NCI-H2029 treated with DMSO at 0.1 percent for 48 hours (cell line): ENCODE measurements around the gene YIPF2.
"Not testable (repeated sequence)": the region's sequence is repeated elsewhere in the genome, so short reads cannot be mapped to it uniquely, and the experiment has no call there.

Experiments used
- DNase-seq: peaks from one replicate; lab custom pipeline; 2025; lab: John Stamatoyannopoulos, UW

YIPF2 gene

DNA sequence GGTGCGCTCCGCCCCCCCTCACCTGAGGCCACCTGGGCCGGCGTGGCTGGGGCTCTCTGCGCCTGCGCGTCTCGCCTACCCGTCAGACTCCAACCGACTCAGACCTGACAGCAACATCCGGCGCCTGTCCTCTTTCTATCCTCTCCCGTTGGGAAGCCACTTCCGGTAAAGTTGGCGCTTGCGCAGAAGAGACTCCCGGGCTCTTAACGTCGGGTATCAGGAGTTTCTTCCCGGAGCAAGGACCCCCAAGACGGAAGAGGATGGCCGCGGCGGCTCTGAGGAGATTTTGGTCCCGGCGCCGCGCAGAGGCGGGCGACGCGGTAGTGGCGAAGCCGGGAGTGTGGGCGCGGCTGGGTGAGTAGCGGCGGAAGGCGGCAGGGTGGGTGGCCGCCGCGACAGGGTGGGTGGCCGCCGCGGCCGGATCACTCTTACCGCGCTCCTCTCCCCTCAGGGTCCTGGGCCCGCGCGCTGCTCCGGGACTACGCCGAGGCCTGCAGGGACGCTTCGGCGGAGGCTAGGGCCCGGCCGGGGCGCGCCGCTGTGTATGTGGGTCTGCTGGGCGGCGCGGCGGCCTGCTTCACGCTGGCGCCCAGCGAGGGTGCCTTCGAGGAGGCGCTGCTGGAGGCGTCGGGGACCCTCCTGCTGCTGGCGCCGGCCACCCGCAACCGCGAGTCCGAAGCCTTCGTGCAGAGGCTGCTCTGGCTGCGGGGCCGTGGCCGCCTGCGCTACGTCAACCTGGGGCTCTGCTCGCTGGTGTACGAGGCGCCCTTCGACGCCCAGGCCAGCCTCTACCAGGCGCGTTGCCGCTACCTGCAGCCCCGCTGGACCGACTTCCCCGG lies at the start of gene YIPF2, which contains the start of gene TIMM29:
YIPF2 (minus strand) TSS at position 77 of the 839 bp plus-strand sequence. CDS start 229 bp downstream, outside the sequence.
TIMM29 (plus strand) TSS at position 249 of the 839 bp plus-strand sequence; CDS start at position 261, 12 bp downstream.
- peak; percentile 95 for DNase-seq

DNA sequence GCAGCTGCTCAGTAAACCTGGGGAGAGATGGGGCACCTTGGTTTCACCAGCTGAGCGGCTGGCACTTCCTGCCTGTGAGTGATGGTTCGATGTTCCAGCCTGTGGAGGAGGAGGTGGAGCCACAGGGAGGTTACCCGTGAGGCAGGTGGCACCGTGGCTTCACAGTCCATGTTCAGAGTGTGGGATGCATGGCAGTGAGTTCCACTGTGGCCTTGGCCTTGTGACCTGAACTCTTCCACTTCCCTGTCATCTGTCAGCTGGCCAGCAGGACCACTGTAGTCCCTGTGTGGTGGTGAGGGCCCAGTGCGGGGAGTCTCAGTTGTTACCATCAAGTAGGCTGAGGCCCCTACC lies 49.3 kb upstream of the YIPF2 start:
- DNase-seq: no peak

DNA sequence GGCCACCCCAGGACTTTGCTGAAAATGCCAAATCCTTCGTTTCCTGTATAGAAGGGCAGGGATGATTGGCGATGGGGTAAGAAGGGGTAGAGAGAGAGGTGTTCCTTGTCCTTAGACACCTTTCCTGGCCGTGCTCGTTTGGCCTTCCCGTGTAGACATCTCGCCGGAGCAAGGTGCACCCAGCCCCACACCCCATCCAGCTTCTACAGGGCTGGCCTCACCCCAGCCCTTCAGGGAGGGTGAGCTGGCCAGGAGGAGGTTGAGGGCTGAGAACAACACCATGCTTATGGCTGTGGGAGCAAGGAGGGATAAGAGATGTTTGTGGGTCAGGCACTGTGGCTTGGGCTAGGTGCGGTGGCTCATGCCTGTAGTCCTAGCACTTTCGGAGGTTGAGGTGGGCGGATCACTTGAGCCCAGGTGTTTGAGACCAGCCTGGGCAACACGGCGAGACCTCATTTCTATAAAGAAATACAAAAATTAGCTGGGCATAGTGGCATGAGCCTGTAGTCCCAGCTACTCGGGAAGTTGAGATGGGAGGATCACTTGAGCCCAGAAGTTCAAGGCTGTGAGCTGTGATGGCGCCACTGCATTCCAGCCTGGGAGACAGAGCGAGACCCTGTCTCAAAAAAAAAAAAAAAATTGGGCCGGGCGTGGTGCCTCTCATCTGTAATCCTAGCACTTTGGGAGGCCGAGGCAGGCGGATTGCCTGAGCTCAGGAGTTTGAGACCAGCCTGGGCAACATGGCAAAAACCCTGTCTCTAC lies 47.9 kb upstream of the YIPF2 start:
- no peak for DNase-seq

DNA sequence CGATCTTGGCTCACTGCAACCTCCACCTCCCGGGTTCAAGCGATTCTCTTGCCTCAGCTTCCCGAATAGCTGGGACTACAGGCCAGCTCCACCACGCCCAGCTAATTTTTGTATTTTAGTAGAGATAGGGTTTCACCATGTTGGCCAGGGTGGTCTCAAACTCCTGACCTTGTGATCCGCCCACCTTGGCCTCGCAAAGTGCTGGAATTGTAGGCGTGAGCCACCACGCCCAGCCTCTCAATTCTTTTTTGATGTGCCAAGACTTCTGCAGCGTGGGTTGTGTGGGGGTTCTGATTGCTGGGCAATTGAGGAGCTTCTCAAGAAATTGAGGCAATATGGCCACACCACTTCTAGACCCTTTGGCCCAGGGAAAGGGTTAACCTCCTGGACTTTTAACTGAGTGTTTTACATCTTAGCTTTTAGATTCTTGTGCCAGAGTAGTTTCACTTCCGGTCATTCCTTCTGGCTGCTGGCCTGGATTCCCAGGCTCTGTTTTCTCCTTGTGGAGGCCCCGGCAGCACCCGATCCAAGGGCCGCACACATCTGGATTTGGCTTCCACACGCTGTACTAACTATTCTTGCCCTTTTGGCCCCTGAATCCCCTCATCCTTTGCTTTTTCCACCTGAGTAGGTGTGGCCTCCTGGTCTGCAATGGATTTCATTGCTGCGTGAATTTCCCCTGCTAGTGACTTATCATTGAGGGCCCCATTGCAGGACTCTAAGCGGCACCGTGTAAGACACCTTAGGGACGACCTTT lies 47.1 kb upstream of the YIPF2 start:
- DNase-seq: no peak

DNA sequence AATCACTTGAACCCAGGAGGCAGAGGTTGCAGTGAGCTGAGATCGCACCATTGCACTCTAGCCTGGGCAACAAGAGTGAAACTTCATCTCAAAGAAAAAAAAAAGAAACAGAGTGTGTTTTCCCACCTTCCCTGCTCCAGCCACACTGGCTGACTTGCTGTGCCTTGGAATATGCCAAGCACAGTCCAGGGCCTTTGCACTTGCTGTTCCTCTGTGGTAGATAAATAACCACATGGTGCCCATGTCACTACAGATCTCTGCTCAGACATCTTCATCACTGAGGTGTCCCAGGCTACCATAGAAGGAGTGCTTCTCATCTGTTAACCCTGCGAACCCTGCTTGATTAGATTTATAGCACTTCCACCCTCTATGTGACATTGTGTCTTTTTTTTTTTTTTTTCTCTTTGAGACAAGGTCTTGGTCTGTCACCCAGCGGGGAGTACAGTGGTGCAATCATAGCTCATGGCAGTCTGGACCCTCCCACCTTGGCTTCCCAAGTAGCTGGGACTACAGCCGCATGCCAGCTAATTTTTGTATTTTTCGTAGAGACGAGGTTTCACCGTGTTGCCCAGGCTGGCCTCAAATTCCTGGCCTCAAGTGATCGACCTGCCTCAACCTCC lies 42.8 kb upstream of the YIPF2 start:
- DNase-seq: no peak

DNA sequence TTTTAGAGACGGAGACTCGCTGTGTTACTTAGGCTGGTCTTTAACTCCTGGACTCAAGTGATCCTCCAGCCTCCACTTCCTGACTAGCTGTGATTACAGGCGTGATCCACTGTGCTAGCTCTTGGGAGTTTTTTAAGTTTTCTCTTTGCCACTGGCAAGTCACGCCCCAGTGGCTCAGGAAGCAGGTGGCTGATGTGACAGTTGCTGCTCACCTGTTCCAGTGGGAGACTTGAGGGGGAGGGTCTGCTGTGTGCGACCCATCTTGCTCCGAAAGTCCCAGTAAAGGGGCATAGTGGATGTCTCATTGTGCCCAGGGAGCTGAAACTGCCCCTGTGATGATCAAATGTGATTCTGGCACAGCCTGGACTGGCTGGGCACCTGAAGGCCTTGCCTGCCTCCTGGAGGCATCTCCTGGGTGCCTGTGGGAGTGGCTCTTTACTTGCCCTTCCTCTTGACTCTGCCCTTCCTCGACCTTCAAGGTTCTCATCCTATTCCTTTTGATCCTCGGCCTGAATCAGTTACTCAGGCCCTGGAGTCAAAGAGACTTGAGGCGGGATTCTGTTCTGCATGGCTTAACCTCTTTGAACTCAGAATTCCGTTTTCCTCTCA lies 40.2 kb upstream of the YIPF2 start:
- no peak for DNase-seq

DNA sequence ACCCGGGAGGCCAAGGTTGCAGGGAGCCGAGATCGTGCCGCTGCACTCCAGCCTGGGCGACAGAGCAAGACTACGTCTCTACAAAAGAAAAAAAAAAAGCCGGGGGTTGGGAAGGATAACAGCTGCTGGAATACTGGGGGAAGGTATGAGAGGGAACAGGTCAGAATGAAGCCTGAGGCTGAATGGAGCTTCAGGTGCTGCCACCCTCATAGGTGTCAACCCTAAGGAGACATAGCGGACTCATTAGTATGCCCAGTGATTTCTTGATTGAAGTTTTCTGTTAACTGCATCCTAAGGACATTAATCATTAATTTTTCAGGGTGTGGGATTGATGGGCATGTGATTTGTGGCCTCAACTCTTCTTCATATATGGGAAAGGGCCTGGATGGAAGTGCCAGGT lies 38.4 kb upstream of the YIPF2 start:
- no peak for DNase-seq

DNA sequence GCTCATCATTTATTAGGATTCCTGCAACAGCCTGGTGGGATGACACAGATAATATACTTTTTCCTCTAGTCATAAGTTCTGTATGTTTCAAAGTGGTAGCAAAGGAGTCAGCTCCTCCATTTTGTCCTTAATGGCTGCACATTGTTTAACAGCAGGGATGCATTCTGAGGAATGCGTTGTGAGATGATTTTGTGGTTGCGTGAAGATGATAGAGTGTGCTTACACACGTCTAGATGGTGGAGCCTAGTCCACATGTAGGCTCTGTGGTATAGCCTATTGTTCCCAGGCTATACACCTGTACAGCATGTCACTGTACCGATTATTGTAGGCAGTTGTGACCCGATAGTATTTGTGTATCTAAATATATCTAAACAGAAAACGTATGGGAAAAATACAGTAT lies 37.0 kb upstream of the YIPF2 start:
- no peak for DNase-seq

DNA sequence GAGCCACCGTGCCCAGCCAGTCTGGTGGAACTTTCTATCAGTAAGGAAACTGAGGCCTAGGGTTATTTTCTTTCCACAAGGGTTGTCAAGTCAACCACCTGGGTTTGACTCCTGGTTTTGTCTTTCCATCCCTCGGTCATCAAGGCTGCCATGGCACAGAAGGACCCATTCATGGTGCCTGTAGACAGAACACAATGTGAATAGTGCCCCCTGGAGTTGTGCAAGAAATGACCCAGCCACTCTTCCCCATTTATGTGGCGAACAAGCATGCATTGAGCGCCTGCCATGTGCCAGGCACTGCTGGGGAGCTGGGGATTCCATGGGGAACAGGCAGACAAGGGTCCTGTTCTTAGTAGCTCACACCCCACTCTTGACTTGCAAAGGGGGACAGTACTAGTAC lies 36.5 kb upstream of the YIPF2 start:
- no peak for DNase-seq

DNA sequence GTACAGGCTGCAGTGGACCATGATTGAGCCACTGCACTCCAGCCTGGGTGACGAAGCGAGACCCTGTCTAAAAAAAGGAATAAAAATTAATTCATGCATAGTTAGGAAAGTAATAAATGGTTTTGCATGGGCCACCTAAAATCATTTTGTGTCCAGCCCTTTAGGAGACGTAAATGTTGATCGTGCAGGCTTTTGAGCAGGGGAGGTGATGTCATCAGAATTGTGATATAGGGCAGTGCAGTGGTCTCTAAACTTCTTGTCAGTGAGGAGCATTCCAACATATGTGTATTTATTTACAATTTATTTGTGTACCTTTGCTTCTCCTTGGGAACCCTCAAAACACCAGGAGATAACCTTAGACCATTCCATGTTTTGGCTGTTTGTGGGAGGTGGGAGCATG lies 35.4 kb upstream of the YIPF2 start:
- DNase-seq: no peak

DNA sequence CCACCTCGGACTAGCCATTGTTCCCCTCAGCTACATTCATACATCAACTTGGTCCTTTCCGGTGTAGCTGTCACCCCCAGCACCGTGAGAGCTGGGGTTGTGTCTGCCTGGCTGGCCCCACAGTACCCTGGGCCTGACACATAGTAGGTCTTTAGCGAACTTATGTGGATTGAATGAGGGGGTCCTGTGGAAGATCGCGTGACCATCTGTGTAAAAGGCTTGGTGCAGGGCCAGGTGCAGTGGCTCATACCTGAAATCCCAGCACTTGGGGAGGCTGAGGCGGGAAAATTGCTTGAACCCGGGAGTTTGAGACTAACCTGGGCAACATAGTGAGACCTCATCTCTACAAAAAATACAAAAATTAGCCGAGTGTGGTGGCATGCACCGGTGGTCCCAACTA lies 34.4 kb upstream of the YIPF2 start:
- no peak for DNase-seq

DNA sequence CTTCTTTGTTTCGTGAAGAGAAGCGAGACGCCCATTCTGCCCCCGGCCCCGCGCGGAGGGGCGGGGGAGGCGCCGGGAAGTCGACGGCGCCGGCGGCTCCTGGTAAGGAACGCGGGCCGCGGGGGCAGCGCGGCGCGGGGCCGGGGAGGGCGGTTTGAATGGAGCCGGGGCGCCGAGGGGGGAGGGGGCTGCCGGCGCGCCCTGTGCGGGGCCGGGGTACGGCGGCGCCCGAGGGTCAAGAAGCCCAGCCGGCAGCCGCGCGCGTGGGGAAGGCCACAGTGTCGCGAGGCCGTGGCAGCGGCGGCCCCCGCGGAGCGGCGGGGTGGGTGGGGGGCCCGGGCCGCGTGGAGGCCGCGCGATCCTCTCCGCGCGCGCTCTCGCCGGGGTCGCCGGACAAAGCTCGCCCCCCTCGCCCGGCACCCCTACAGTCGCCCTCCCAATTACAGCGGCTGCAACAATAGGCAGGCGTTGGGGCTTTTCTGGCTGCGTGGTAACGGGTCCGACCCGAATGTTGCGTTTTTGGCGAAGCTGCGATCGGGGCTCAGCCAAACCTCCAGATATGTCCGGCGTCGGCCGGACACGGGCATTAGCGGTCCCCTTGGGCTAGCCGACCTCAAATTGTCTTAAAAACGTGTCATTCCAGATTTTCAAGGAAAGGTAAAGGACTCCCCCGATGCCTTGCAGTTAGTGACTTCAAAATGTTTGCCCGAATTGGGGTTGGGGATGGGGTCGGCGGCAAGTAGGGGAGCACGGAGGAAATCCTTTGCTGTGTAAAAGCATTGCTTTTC lies 32.8 kb upstream of the YIPF2 start:
- no peak for DNase-seq

DNA sequence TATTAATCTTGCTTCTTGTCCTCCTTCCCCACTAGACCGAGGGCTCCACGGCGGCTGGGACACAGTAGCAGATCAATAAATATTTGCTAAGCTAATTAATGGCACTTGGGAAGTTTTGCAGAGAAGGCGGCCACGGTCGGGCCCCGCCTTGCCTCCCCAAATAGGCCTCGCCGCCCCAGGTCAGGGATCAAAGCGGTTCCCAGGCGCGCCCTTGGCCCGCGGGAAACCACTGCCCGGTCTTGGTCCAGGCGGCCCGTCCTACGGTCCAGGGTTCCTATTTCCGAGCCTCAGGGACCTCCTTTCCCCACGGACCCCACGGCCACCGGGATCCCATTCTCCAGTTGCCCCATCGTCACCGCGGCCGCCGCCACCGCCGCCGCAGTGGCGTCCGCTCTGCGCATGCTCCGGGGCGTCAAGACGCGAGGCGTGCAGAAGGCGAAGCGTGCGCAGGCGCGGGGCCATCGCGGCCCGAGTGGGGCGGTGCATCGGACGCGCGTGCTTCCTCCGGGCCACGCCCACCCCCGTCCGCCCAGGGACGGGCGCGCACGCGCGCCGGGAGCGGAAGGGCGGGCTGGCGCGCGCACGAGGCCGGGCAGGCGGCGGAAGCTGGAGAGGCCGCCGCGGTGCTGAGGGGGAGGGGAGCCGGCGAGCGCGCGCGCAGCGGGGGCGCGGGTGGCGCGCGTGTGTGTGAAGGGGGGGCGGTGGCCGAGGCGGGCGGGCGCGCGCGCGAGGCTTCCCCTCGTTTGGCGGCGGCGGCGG lies 32.1 kb upstream of the YIPF2 start, which contains the start of gene SMARCA4:
SMARCA4 (plus strand) TSS at position 717 of the 759 bp plus-strand sequence. CDS start 23,122 bp downstream, outside the sequence.
- peak; percentile 63 for DNase-seq

DNA sequence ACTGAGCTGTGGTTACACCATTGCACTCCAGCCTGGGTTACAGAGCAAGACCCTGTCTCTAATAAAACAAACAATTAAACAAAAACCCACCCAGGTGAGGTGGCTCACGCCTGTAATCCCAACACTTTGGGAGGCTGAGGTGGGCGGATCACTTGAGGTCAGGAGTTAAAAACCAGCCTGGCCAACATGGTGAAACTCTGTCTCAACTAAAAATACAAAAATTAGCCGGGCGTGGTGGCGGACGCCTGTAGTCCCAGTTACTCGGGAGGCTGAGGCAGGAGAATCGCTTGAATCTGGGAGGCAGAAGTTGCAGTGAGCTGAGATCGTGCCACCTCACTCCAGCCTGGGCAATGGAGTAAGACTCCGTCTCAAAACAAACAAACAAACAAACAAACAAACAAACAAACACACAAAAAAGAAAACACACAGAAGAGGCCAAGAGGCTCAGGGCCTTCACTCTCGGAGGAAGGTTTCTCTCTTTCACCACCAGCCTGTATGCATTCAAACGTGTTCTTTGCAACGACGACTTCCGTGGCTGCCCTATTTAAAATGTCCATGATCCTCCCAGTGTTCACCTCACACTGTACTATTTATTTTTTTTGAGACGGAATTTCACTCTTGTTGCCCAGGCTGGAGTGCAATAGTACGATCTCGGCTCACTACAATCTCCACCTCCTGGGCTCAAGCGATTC lies 31.0 kb upstream of the YIPF2 start:
- DNase-seq: not testable (repeated sequence)

DNA sequence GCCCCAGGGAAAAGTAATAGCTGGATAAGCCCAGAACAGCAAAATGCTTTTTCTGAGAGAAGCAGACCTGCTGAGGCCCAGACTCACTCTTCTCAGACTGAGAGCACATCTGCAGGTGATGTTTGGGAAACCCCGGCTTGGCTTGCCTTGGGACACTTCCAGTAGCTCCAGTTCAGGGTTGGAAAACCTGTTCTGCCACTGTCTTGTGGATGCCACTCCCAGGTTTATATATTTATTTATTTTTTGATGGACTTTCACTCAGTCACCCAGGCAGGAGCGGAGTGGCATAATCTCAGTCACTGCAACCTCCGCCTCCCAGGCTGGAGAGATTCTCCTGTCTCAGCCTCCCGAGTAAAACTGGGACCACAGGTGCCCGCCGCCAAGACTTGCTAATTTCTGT lies 24.4 kb upstream of the YIPF2 start:
- peak; percentile 35 for DNase-seq

DNA sequence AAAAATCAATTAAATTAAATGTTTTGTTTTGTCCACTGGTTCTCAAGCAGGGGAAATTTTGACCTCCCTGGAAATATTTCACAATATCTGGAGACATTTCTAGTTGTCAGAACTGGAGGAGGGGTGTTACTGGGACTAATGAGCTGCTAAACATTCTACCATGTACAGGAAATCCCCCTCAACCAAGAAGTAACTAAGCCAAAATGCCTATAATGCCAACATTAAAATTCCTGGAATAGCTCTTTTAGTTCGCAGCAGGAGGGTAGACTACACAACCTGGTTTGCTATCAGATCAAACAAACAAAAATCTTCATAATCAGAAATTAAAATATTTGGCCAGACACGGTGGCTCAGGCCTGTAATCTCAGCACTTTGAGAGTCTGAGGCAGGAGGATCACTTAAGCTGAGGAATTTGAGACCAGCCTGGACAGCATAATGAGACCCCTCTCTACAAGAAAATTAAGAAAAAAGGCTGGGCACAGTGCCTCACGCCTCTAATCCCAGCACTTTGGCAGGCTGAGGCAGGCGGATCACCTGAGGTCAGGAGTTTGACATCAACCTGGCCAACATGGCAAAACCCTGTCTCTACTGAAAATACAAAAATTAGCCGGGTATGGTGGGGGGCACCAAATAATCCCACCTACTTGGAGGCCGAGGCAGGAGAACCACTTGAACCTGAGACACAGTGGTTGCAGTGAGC lies 18.7 kb upstream of the YIPF2 start:
- DNase-seq: no peak

DNA sequence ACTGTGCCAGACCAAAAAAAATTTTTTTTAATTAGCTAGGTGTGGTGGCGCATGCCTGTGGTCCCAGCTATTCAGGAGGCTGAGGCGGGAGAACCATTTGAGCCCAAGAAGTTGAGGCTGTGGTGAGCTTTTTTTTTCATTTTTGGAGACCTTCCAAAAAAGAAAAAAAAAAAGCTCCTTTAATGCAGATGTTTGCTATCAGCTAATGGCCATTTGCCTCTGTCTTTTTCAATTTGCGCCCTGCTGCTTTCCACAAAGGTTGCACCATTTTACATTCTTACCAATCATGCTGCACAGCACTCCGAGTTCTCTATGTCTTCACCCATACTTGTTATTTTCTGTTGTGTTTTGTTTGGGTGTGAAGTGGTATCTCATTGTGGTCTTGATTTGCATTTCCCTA lies 16.8 kb upstream of the YIPF2 start:
- no peak for DNase-seq

DNA sequence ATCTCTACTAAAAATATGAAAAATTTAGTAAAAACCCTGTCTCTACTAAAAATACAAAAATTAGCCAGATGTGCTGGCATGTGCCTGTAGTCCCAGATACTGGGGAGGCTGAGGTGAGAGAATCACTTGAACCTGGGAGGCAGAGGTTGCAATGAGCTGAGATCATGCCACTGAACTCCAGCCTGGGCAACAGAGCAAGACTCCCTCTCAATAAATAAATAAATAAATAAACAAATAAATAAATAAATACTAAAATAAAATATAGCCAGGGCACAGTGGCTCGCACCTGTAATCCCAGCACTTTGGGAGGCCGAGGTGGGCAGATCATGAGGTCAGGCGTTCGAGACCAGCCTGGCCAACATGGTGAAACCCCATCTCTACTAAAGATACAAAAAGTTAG lies 15.0 kb upstream of the YIPF2 start:
- not testable (repeated sequence) for DNase-seq

DNA sequence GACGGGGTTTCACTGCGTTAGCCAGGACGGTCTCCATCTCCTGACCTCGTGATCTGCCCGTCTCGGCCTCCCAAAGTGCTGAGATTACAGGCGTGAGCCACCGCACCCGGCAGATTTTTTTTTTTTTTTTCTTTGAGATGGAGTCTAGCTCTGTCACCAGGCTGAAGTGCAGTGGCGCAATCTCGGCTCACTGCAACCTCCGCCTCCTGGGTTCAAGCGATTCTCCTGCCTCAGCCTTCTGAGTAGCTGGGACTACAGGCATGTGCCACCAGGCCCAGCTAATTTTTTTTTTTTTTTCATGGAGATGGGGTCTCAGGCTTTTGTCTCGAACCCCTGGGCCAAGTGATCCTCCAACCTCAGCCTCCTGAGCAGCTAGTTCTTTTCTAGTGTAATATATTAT lies 13.2 kb upstream of the YIPF2 start:
- DNase-seq: not testable (repeated sequence)
